Activated CD4-positive, alpha-beta T cell treated with anti-CD3 and anti-CD28 coated beads for 48 hours (primary cell): ENCODE results near the gene RBP5.

Source experiments
- DNase-seq: peaks from one replicate; pipeline ENCODE4 v3.0.0-alpha.2; 2020

The RBP5 gene

DNA sequence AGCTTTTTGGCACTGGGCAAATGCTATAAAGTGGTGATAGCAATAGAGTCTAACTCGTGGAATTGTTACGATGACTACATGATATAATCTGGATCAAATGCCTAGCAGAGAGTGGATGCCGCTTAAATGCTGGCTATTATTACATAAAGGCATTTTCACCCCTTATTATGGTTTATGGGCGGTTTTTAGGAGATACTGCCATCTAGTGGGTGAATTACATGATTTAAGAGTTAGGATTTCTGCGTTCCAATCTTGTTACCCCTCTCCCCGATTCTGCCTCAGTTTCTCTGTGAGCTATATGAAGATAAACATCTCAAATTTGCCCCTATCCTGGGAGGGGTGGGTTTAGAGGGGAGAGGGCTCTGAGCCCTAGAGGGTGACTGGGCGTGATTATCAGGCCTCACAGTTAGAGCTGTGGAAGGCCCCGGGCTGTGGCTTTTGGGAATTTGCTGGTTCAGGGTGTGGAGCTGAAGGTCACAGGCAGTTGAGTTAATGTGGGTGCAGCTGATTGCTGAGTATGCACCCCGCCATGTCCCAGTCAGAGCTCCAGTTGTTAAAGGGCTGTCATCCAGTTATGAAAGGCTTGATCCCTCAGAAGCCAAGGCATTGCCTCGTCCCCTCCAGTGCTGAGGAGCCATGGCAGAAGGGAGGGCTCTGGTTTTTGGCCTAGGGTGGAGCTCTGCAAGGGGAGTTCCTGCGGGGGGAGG is 15.9 kb upstream of the RBP5 start:
- no peak for DNase-seq

GRCh38 chr12:7143564-7143963 is 14.9 kb upstream of the RBP5 start:
- DNase-seq = no peak

- DNase-seq = no peak
These were observed 14.2 kb upstream of the RBP5 start for GRCh38 chr12:7142809-7143465.

DNA sequence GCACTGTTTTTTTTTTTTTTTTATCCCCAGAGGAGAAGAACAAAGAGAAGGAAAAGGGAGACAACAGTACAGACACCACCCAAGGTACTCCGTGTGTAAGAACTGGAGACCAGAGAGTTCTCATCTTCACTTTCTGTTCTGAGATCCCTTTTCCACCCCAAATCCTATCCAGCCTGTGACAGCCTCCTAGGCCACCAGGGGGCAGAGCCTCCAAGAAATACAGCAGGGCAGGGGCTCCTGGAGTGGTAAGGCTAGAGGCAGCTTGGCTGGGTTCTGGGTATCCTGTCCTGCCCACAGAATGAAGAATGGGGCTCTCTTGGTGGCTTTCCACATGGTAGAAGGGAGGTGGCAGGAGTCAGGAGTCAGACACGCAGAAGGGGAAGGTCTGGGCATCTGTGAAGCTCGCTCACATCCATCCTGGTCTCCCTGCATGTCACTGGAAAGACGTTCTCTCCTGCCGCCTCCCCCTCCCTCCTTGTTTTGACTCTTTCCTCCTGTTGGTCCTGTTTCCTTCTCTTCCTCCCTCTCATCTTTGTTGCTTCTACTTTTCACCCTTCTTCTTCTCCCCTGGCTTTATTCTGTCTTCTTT is 13.5 kb upstream of the RBP5 start:
- DNase-seq = peak; percentile 74

- DNase-seq = no peak
These were observed 12.8 kb upstream of the RBP5 start for GRCh38 chr12:7141351-7142005.

GRCh38 chr12:7139200-7139599 is 10.5 kb upstream of the RBP5 start:
- no peak for DNase-seq

DNA sequence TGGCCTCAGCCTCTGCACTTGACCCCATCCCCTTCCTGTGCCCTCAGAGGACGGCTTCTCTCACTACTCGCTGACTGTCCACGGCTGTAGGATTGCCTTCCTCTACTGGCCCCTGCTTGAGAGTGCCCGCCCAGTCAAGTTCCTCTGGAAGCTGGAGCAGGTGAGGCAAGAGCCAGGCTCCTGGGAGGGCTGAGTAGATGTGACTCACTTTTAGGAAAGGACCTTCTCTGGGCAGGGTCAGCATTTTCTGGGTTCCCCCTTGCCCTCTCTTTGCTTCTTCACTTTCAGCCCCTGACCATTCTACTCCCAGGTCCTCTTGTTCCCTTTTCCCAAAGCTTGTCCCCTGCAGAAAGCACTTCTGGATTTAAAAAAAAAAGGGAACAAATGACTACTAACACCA is 9.2 kb upstream of the RBP5 start:
- DNase-seq = no peak

DNA sequence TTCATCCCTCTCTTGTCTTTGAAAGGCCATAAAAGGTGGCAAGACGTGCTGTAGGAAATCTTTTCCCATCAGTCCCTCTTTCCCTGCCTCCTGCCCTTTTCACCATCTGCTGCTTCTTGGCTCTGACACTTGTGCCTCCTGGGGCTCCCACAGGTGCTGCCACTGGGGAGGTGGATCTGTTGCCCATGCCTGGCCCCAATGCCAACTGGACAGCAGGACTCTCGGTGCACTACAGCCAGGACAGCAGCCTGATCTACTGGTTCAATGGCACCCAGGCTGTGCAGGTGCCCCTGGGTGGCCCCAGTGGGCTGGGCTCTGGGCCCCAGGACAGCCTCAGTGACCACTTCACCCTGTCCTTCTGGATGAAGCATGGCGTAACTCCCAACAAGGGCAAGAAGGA is 8.0 kb upstream of the RBP5 start:
- no peak for DNase-seq

DNA sequence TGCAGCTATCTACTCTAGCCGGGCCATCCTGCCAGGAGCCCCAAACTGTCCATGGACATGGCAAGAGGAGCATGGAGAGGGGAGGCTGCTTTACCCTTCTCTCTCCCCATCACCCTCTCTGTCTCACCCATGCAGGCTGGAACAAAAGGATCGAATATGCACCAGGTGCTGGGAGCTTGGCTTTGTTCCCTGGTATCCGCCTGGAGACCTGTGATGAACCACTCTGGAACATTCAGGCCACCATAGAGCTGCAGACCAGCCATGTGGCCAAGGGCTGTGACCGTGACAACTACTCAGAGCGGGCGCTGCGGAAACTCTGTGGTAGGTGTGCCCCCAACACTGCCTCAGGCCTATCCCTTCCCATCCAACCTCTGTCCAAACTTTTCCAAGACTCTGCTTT is 7.4 kb upstream of the RBP5 start:
- no peak for DNase-seq

DNA sequence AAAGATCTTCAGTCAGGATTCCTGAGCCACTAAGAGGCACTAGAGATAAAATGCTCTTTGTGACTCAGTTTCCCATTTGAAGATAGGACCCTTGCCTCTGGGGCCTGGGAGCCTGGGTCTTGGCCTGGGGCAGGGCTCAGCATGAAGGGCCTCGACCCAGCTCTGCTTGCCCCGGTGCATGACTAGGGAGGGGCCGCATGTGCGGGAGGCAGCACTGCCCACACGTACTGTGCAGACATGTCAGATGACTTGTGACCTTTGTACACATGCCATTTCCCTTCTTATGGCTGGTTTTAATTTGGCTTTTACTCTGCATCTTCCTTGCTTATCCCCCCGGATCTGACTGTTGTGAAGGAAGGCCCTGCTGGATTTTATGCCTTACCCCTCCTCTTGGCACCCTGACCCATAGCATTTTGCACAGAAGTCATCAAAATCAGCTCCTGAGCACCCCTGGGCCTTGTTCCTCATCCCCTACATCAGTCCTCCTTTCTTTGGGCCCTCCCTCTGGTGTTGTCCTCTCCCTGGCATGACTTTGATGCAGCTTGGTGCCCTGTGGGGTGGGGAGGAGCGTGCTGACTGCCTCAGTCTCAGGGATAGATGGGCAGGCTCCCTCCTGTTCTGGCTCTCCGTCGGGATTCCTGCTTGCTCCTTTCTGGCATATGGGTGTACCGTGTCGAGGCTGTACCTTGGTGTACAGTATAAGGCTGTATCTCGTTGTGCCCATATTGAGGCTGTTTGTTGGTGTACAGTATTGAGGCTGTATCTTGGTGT is 5.9 kb upstream of the RBP5 start:
- no peak for DNase-seq

- DNase-seq = peak; percentile 43
These were observed 2.8 kb upstream of the RBP5 start for GRCh38 chr12:7131502-7131866.

DNA sequence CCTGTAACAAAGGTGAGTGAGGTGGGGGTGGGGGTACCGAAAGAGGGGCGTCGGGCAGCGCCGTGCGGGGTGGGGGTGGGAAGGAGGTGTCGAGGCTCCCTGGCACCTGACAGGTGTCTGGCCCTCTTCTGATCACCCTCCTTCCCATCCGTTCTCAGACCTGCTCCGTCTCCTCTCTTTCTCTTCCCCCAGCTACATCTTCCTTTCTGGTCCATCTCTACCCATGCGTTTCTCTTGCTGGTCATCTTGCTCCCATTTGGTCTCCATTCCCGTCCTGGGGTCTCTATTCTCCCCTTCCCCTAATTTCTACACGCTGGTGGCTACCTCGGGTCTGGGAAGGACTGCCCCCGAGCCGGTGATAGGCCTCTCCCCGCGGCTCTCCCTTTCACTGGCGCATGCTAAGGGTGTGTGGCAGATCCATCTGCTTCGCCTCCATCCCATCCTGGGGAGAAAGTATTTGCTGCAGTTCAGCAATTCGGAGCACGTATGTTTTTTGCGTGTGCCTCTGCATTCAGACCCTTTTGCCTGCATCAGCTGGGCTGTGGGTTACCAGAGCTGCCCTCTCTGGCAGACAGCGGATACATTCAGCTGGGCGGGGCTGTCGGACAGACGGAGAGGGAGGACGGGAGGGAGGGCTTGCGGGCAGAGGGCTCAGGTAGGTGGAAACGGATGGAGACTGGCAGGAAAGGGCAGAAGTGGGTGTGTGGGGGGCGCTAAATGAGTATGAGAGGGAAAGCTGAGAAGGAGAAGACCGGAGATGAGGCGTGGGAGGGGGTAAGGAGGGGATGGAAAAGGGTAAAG is 2.2 kb upstream of the RBP5 start:
- DNase-seq = peak; percentile 61

- DNase-seq = peak; percentile 86
These were observed 1.4 kb upstream of the RBP5 start, which contains the start of gene CLSTN3 for GRCh38 chr12:7129872-7130691. TSS of gene CLSTN3 (plus strand) at chr12:7130371. CDS start at chr12:7130649, 278 bp downstream.

DNA sequence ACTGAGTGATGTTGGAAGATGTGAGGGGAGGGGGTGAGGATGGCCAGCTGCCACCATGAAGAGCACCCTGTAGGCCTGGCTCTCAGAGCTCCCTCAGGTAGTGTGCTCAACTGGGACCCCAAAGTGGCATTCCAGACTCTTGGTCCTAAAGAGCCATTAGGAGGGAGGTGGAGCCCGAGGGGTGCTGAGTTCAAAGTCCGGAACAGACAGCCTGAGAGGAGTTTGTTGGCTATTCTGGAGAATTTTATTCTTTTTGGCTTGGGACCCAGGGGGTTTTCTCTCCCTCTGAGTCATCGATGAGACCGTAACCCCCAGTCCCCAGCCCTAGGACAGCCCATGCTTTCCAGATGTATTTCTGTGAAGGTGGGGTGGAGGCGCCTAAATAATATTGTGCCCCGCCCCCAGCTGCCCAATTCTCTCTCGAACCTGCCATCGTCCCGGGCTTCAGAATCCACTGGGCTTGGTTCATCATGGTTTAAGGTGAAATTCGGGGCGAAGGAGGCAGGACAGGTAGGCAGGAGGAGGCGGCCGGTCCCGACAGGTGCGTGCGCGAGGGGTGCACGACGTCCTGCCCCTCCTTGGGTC is 690 bp upstream of the RBP5 start:
- DNase-seq = no peak

- no peak for DNase-seq
These were observed 618 bp downstream of the RBP5 start for GRCh38 chr12:7127916-7128626.

GRCh38 chr12:7125632-7126227 is 3.0 kb downstream of the RBP5 start:
- no peak for DNase-seq

- DNase-seq = no peak
These were observed 4.7 kb downstream of the RBP5 start for GRCh38 chr12:7123806-7124522.

DNA sequence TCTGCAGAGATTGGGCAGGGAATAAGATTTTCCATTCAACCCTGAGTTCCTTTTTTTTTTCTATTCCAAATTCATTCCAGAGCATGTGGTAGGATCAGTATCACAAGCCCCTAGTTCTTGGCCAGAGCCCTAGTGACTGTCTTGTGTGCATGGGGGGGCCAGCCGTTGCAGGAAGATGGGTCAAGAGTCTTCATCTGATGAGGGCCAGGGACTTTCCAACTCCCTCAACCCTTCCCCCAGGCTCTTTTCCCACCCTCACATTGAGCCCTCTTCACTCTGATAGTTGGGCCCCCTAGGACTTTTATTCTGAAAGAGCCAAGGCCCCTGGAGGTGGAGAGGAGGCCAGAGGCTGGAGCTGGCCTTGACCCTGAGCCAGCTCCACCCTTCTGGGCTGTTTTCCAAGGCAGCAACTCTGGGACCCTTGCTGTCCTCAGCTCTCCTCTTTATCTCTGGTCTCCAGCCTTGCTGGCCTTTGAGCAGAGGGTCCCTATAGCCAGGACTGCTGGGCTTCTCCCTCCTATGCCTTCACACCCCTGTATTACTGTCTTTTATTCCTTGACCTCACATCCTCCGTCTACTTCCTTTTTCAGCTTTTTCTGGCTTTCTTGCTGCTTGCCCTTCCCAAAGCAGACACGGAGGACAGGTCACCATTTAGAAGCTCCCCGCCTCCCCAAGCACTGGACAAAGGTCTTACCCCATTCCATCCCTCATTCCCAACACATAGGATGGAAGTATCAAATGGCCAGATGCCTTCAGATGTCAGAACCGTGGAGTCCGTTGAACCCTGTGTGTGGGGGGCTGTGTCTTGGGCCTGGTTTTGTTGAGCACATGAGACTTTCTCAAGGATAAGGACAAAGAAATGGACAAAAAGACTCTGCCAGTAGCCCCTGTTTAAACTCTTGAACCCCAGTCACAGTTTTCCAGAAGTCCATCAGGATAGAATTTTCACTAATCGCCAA is 5.6 kb downstream of the RBP5 start:
- no peak for DNase-seq
